Stimulated activated CD4-positive, alpha-beta T cell treated with anti-CD3 and anti-CD28 coated beads, Interleukin-12 subunit alpha, Interleukin-12 subunit beta, amount 100 ng/mL, for 4 hours (primary cell): Measurements from ENCODE around the gene PPFIBP2.

Experiments used
- DNase-seq: peaks from one replicate; pipeline ENCODE4 v3.0.0-alpha.2; 2020

The PPFIBP2 gene

GRCh38 chr11:7528514-7529049 lies 14.8 kb downstream of the PPFIBP2 start:
- DNase-seq = no peak

GRCh38 chr11:7530013-7530640 lies 16.3 kb downstream of the PPFIBP2 start:
- no peak for DNase-seq

GRCh38 chr11:7531011-7531410 lies 17.2 kb downstream of the PPFIBP2 start:
- DNase-seq = no peak

GRCh38 chr11:7532405-7533145 lies 18.8 kb downstream of the PPFIBP2 start:
- DNase-seq = no peak

GRCh38 chr11:7533199-7534041 lies 19.6 kb downstream of the PPFIBP2 start:
- no peak for DNase-seq

GRCh38 chr11:7534042-7534378 lies 20.2 kb downstream of the PPFIBP2 start:
- DNase-seq = no peak

- DNase-seq = no peak
Observed at GRCh38 chr11:7536100-7536499, 22.3 kb downstream of the PPFIBP2 start.

- DNase-seq = no peak
Observed at GRCh38 chr11:7537265-7537664, 23.5 kb downstream of the PPFIBP2 start.

GRCh38 chr11:7538031-7538430 lies 24.2 kb downstream of the PPFIBP2 start:
- no peak for DNase-seq

- DNase-seq = no peak
Observed at GRCh38 chr11:7538466-7539454, 25.0 kb downstream of the PPFIBP2 start.

- DNase-seq = no peak
Observed at GRCh38 chr11:7540830-7541555, 27.2 kb downstream of the PPFIBP2 start.

GRCh38 chr11:7543302-7543701 lies 29.5 kb downstream of the PPFIBP2 start:
- DNase-seq = no peak

GRCh38 chr11:7544021-7544420 lies 30.2 kb downstream of the PPFIBP2 start:
- DNase-seq = no peak

- DNase-seq = no peak
Observed at GRCh38 chr11:7545611-7546010, 31.8 kb downstream of the PPFIBP2 start.

GRCh38 chr11:7546324-7546791 lies 32.6 kb downstream of the PPFIBP2 start:
- no peak for DNase-seq

- no peak for DNase-seq
Observed at GRCh38 chr11:7547687-7548086, 33.9 kb downstream of the PPFIBP2 start.

GRCh38 chr11:7548659-7549274 lies 35.0 kb downstream of the PPFIBP2 start:
- no peak for DNase-seq

GRCh38 chr11:7549681-7550080 lies 35.9 kb downstream of the PPFIBP2 start:
- no peak for DNase-seq

- DNase-seq = no peak
Observed at GRCh38 chr11:7551571-7551970, 37.8 kb downstream of the PPFIBP2 start.

GRCh38 chr11:7552666-7553065 lies 38.9 kb downstream of the PPFIBP2 start:
- DNase-seq = no peak
